ENCODE measurements around the gene FNDC5. TPM values are rescaled to one million over a fixed set of nuclear protein-coding genes. Genes with fewer than 3 reads are reported as not detected.
"Not testable (repeated sequence)": the region's sequence is repeated elsewhere in the genome, so short reads cannot be mapped to it uniquely, and the experiment has no call there.

Gene FNDC5
- total and polyA plus RNA-seq, 12 donors = 12.4 to 130 (median 73.5) TPM

- Histone ChIP-seq H3K27ac (no peak overlapping the region), H3K4me1 (peaks cover 0 to 7% (median 0%) of the 10 kb centered on the region in 9 donors), H3K4me3 (no peak overlapping the region), H3K36me3 (no peaks in the 10 kb centered on the region), H3K9me3 (no peaks in the 10 kb centered on the region), H3K27me3 (peaks cover 0 to 28% (median 3%) of the 10 kb centered on the region in 7 donors)
- intact Hi-C loops (cut with DNase I) = no loop called here
- WGBS, 2 donors = 76 to 86% methylated on average over 7 of the region's 7 CpGs
- no peak for ATAC-seq
- TF ChIP-seq CTCF (IDR thresholded peaks at IDR 0.05) = no peak
- DNase-seq = no peak
These were observed 35.9 kb upstream of the FNDC5 start for GRCh38 chr1:32906654-32907053.

GRCh38 chr1:32905588-32905987 lies 34.9 kb upstream of the FNDC5 start:
- 82 to 83% methylated on average over 10 of the region's 10 CpGs for WGBS, 2 donors
- H3K27ac ChIP-seq; ATAC-seq; DNase-seq; H3K36me3 ChIP-seq; H3K4me3 ChIP-seq; intact Hi-C loops (cut with DNase I); H3K9me3 ChIP-seq: not testable (repeated sequence)
- Histone ChIP-seq H3K27me3 (peaks cover 0 to 37% (median 3%) of the 10 kb centered on the region in 7 donors), H3K4me1 (peaks cover 0 to 11% (median 5%) of the 10 kb centered on the region in 9 donors)

- intact Hi-C loops (cut with DNase I) = no loop called here
- Histone ChIP-seq H3K4me3 (no peak overlapping the region), H3K4me1 (peaks cover 0 to 16% (median 8%) of the 10 kb centered on the region in 9 donors), H3K27ac (no peak overlapping the region), H3K27me3 (peaks cover 0 to 45% (median 3%) of the 10 kb centered on the region in 7 donors), H3K36me3 (no peaks in the 10 kb centered on the region), H3K9me3 (no peaks in the 10 kb centered on the region)
- no peak for DNase-seq
- ATAC-seq = no peak
- 56 to 58% methylated on average over 2 of the region's 2 CpGs for WGBS, 2 donors
- TF ChIP-seq CTCF (IDR thresholded peaks at IDR 0.05) = no peak
These were observed 34.1 kb upstream of the FNDC5 start for GRCh38 chr1:32904797-32905196.

- 65 to 72% methylated on average over 3 of the region's 3 CpGs for WGBS, 2 donors
These were observed 33.5 kb upstream of the FNDC5 start for GRCh38 chr1:32903991-32904785.

More at GRCh38 chr1:32903991-32904785, 33.5 kb upstream of the FNDC5 start:
- intact Hi-C loops (cut with DNase I) = no loop called here
- no peak overlapping the region for H3K27ac ChIP-seq
- H3K4me1 ChIP-seq = peaks cover 0 to 16% (median 8%) of the 10 kb centered on the region in 9 donors
- H3K4me3 ChIP-seq = no peak overlapping the region
- no peaks in the 10 kb centered on the region for H3K36me3 ChIP-seq
- no peak for TF ChIP-seq CTCF (IDR thresholded peaks at IDR 0.05)
- DNase-seq = no peak
- no peaks in the 10 kb centered on the region for H3K9me3 ChIP-seq
- ATAC-seq = no peak
- peaks cover 0 to 49% (median 3%) of the 10 kb centered on the region in 7 donors for H3K27me3 ChIP-seq

All from heart right ventricle (tissue), 16 donors.